Sigmoid colon (tissue), 7 donors: ENCODE measurements around the gene ITGAD. TPM values are rescaled to one million over a fixed set of nuclear protein-coding genes. Genes with fewer than 3 reads are reported as not detected.

Source experiments
- DNase-seq: peaks from one replicate; pipeline ENCODE4 v3.0.0-alpha.2; 2019
- H3K27ac ChIP-seq, 4 donors: fragments of 200-600 bp; sonication (generic); one replicate each; pipeline ENCODE4 v1.5.1; 2016 to 2019; ENCODE audit warnings: mild to moderate bottlenecking in 1 of 4
- H3K27me3 ChIP-seq, 3 donors: fragments of 200-600 bp; sonication (generic); one replicate each; pipeline ENCODE4 v1.5.1; 2019; ENCODE audit warnings: mild to moderate bottlenecking in 1 of 3
- H3K36me3 ChIP-seq, 4 donors: fragments of 200-600 bp; sonication (generic); one replicate each; pipeline ENCODE4 v1.5.1; 2016 to 2019
- H3K4me1 ChIP-seq, 4 donors: fragments of 200-600 bp; sonication (generic); one replicate each; pipeline ENCODE4 v1.5.1; 2017 to 2019
- H3K4me3 ChIP-seq, 4 donors: fragments of 200-600 bp; sonication (generic); one replicate each; pipeline ENCODE4 v1.5.1; 2017 to 2019; ENCODE audit warnings: mild to moderate bottlenecking in 2 of 4, moderate library complexity in 1 of 4
- H3K9me3 ChIP-seq, 4 donors: fragments of 200-600 bp in 3 of 4; sonication (generic) in 3 of 4; one replicate each; pipeline versions ENCODE4 v1.5.1 to v1.6.1; 2013 to 2019
- CTCF ChIP-seq, 4 experiments: fragments of 450-650 bp in 3 of 4; fragments of 200-600 bp in 1 of 4; IDR thresholded peaks; one replicate each; pipeline ENCODE4 v1.5.1; 2016 to 2019; ENCODE audit warnings: antibody characterized with exemption in 4 of 4, mild to moderate bottlenecking in 3 of 4, moderate library complexity in 2 of 4
- EP300 ChIP-seq, 4 donors: sonication (generic); formaldehyde crosslinking; IDR thresholded peaks; one replicate each; pipeline ENCODE4 v1.6.1; 2017; ENCODE audit warnings: antibody characterized with exemption in 4 of 4
- POLR2A ChIP-seq, 2 donors: fragments of 450-650 bp; IDR thresholded peaks; one replicate each; pipeline ENCODE4 v1.6.1; 2016; ENCODE audit warnings: antibody characterized with exemption in 2 of 2, mild to moderate bottlenecking in 2 of 2, moderate library complexity in 2 of 2
- POLR2AphosphoS5 ChIP-seq, 4 donors: sonication (generic); formaldehyde crosslinking; IDR thresholded peaks; one replicate each; pipeline ENCODE4 v1.6.1; 2017; ENCODE audit warnings: antibody characterized with exemption in 4 of 4
- WGBS, 2 donors: extraction: QIAGEN DNeasy Blood & Tissue Kit; methylation state at CpG; one replicate each; pipeline ENCODE4 v1.1.7; 2013; 5-methylcytosine and 5-hydroxymethylcytosine counted together
- intact Hi-C: fragments of 100-400 bp; cut with DNase I; formaldehyde crosslinking; loops from one replicate; pipeline ENCODE4 v1.15.1; 2023
- polyA plus RNA-seq, 3 donors: library from polyadenylated mRNA; stranded (reverse); fragments of 200-250 nt; gene quantifications; one replicate each; pipeline ENCODE4 v1.2.3, GENCODE V29; 2013
- total RNA-seq, 4 donors: library from RNA; depleted of rRNA; stranded (reverse); fragments of >200 nt; gene quantifications; one replicate each; pipeline ENCODE4 v1.1.0, GENCODE V29; 2016
- donor health status: healthy with polysubstance abuse.
- donor health status: Bipolar disorder and iron deficiency.
- donor health status: healthy.

The ITGAD gene
- total and polyA plus RNA-seq, 7 donors, result 0.22 TPM; not detected in 6

- H3K27me3 ChIP-seq, result no peaks in the 10 kb centered on the region
- WGBS, 2 donors, result 50 to 75% methylated on average over 2 of the region's 2 CpGs
- no peaks in the 10 kb centered on the region for H3K4me1 ChIP-seq
- DNase-seq, result no peak
- H3K27ac ChIP-seq, result no peak overlapping the region
- H3K36me3 ChIP-seq, result no peaks in the 10 kb centered on the region
- no peak overlapping the region for H3K4me3 ChIP-seq
- peaks cover 0 to 2% (median under 1%) of the 10 kb centered on the region in 4 donors for H3K9me3 ChIP-seq
- no peak for TF ChIP-seq CTCF (IDR thresholded peaks at IDR 0.05)
- no peak for TF ChIP-seq POLR2A (IDR thresholded peaks at IDR 0.05)
- no peak for TF ChIP-seq POLR2AphosphoS5 (IDR thresholded peaks at IDR 0.05)
- TF ChIP-seq EP300 (IDR thresholded peaks at IDR 0.05), result no peak
- intact Hi-C loops, result no loop called here
Observed at GRCh38 chr16:31400191-31400590, 7.1 kb downstream of the ITGAD start.

- H3K27ac ChIP-seq, result no peak overlapping the region
- H3K4me3 ChIP-seq, result no peak overlapping the region
- peaks cover 0 to 2% (median under 1%) of the 10 kb centered on the region in 4 donors for H3K9me3 ChIP-seq
- no peak for TF ChIP-seq EP300 (IDR thresholded peaks at IDR 0.05)
- no peak for TF ChIP-seq CTCF (IDR thresholded peaks at IDR 0.05)
- TF ChIP-seq POLR2AphosphoS5 (IDR thresholded peaks at IDR 0.05), result no peak
- TF ChIP-seq POLR2A (IDR thresholded peaks at IDR 0.05), result no peak
- no peaks in the 10 kb centered on the region for H3K27me3 ChIP-seq
- WGBS, 2 donors, result 73 to 85% methylated on average over 11 of the region's 11 CpGs
- H3K4me1 ChIP-seq, result no peaks in the 10 kb centered on the region
- intact Hi-C loops, result no loop called here
- no peak for DNase-seq
- H3K36me3 ChIP-seq, result no peaks in the 10 kb centered on the region
Observed at GRCh38 chr16:31401436-31401835, 8.3 kb downstream of the ITGAD start.

- Histone ChIP-seq H3K36me3 (no peaks in the 10 kb centered on the region), H3K4me3 (no peak overlapping the region), H3K9me3 (peaks cover 0 to 2% (median under 1%) of the 10 kb centered on the region in 4 donors), H3K27ac (no peak overlapping the region), H3K4me1 (no peaks in the 10 kb centered on the region), H3K27me3 (no peaks in the 10 kb centered on the region)
- DNase-seq, result no peak
- intact Hi-C loops, result no loop called here
- 84 to 89% methylated on average over 1 of the region's 1 CpG for WGBS, 2 donors
- TF ChIP-seq POLR2A (IDR thresholded peaks at IDR 0.05), result no peak
- no peak for TF ChIP-seq EP300 (IDR thresholded peaks at IDR 0.05)
- TF ChIP-seq CTCF (IDR thresholded peaks at IDR 0.05), result no peak
- no peak for TF ChIP-seq POLR2AphosphoS5 (IDR thresholded peaks at IDR 0.05)
Observed at GRCh38 chr16:31402687-31403086, 9.6 kb downstream of the ITGAD start.

GRCh38 chr16:31403590-31404352 is 10.6 kb downstream of the ITGAD start:
- WGBS, 2 donors, result 84 to 85% methylated on average over 21 of the region's 21 CpGs
- Histone ChIP-seq H3K9me3 (peaks cover 0 to 2% (median under 1%) of the 10 kb centered on the region in 4 donors), H3K4me3 (no peak overlapping the region), H3K36me3 (no peaks in the 10 kb centered on the region), H3K4me1 (no peaks in the 10 kb centered on the region), H3K27me3 (peaks cover 0 to 3% (median 0%) of the 10 kb centered on the region in 3 donors), H3K27ac (no peak overlapping the region)
- DNase-seq, result no peak
- TF ChIP-seq EP300 (IDR thresholded peaks at IDR 0.05) (no peak), POLR2AphosphoS5 (IDR thresholded peaks at IDR 0.05) (no peak), CTCF (IDR thresholded peaks at IDR 0.05) (no peak), POLR2A (IDR thresholded peaks at IDR 0.05) (no peak)
- intact Hi-C loops, result no loop called here
